Ramos (cell line): ENCODE data around the gene UROC1.

Experiments
- in situ Hi-C: fragments of 300-500 bp; cut with MboI; formaldehyde crosslinking; loops from one replicate; pipeline ENCODE4 v1.14.3; 2022; ENCODE audit warnings: low sequenced_read_pairs; ENCODE audit not compliant: unreplicated experiment

The UROC1 gene

GRCh38 chr3:126548556-126549466 lies 31.2 kb upstream of the UROC1 start:
- in situ Hi-C loops = no loop called here

- in situ Hi-C loops = no loop called here
Measured at GRCh38 chr3:126547721-126548120, 30.1 kb upstream of the UROC1 start.

GRCh38 chr3:126546549-126547239 lies 29.1 kb upstream of the UROC1 start:
- in situ Hi-C loops = no loop called here

- in situ Hi-C loops = no loop called here
Measured at GRCh38 chr3:126546013-126546412, 28.4 kb upstream of the UROC1 start.

- in situ Hi-C loops = no loop called here
Measured at GRCh38 chr3:126545544-126545943, 28.0 kb upstream of the UROC1 start.

- in situ Hi-C loops = no loop called here
Measured at GRCh38 chr3:126544596-126545281, 27.2 kb upstream of the UROC1 start.

GRCh38 chr3:126543457-126544061 lies 26.0 kb upstream of the UROC1 start:
- in situ Hi-C loops = no loop called here

GRCh38 chr3:126542340-126543241 lies 25.0 kb upstream of the UROC1 start:
- in situ Hi-C loops = no loop called here

GRCh38 chr3:126541628-126542339 lies 24.2 kb upstream of the UROC1 start:
- in situ Hi-C loops = no loop called here

GRCh38 chr3:126540951-126541627 lies 23.5 kb upstream of the UROC1 start:
- in situ Hi-C loops = no loop called here

- in situ Hi-C loops = no loop called here
Measured at GRCh38 chr3:126540342-126540849, 22.8 kb upstream of the UROC1 start.

- in situ Hi-C loops = no loop called here
Measured at GRCh38 chr3:126539558-126540250, 22.1 kb upstream of the UROC1 start.

- in situ Hi-C loops = no loop called here
Measured at GRCh38 chr3:126538966-126539365, 21.4 kb upstream of the UROC1 start.

GRCh38 chr3:126538316-126538715 lies 20.7 kb upstream of the UROC1 start:
- in situ Hi-C loops = no loop called here

GRCh38 chr3:126537730-126538281 lies 20.2 kb upstream of the UROC1 start:
- in situ Hi-C loops = no loop called here

- in situ Hi-C loops = no loop called here
Measured at GRCh38 chr3:126537116-126537729, 19.6 kb upstream of the UROC1 start.

GRCh38 chr3:126536126-126536525 lies 18.6 kb upstream of the UROC1 start:
- in situ Hi-C loops = no loop called here
